Tibial artery (tissue), 4 donors: ENCODE results near the gene LRP1B.

ENCODE experiments used
- DNase-seq, 2 donors: peaks; one replicate each; pipeline ENCODE4 v3.0.0-alpha.2; 2019
- H3K27ac ChIP-seq, 2 donors: fragments of 200-600 bp; sonication (generic) in 1 of 2; 1 replicate in 1 of 2; 2 replicates in 1 of 2; pipeline ENCODE4 v1.5.1; 2018 to 2019; ENCODE audit warnings: mild to moderate bottlenecking in 1 of 2
- H3K27me3 ChIP-seq, 2 donors: fragments of 200-600 bp; sonication (generic) in 1 of 2; one replicate each; pipeline versions ENCODE4 v1.5.1 to v1.6.0; 2016 to 2019
- H3K36me3 ChIP-seq, 3 donors: fragments of 200-600 bp; sonication (generic) in 2 of 3; one replicate each; pipeline ENCODE4 v1.5.1; 2016 to 2019; ENCODE audit warnings: mild to moderate bottlenecking in 2 of 3
- H3K4me1 ChIP-seq, 4 donors: fragments of 200-600 bp; sonication (generic) in 2 of 4; 1 replicate in 3 of 4; 2 replicates in 1 of 4; pipeline ENCODE4 v1.5.1; 2016 to 2019
- H3K4me3 ChIP-seq, 2 donors: fragments of 200-600 bp; sonication (generic) in 1 of 2; 1 replicate in 1 of 2; 2 replicates in 1 of 2; pipeline ENCODE4 v1.5.1; 2018 to 2019; ENCODE audit warnings: mild to moderate bottlenecking in 2 of 2
- H3K9me3 ChIP-seq, 3 donors: fragments of 200-600 bp; sonication (generic) in 1 of 3; one replicate each; pipeline ENCODE4 v1.5.1; 2016 to 2019
- intact Hi-C: fragments of 100-400 bp; cut with DNase I; formaldehyde crosslinking; loops from one replicate; pipeline ENCODE4 v1.15.0; 2023; ENCODE audit warnings: low total_unique reads
- TF ChIP-seq, protein P1 (sequence below), 2 experiments: fragments of 200-600 bp in 1 of 2; fragments of 450-650 bp in 1 of 2; IDR thresholded peaks; one replicate each; pipeline ENCODE4 v1.5.1; 2017 to 2019; ENCODE audit warnings: antibody characterized with exemption in 2 of 2, mild to moderate bottlenecking in 1 of 2, moderate library complexity in 1 of 2

Gene LRP1B

GRCh38 chr2:140200764-140201163 is 1930.1 kb downstream of the LRP1B start:
- Histone ChIP-seq H3K36me3 (no peaks in the 10 kb centered on the region), H3K9me3 (no peaks in the 10 kb centered on the region), H3K4me3 (no peak overlapping the region), H3K27me3 (no peaks in the 10 kb centered on the region), H3K27ac (no peak overlapping the region), H3K4me1 (no peaks in the 10 kb centered on the region)
- TF ChIP-seq, protein P1, sequence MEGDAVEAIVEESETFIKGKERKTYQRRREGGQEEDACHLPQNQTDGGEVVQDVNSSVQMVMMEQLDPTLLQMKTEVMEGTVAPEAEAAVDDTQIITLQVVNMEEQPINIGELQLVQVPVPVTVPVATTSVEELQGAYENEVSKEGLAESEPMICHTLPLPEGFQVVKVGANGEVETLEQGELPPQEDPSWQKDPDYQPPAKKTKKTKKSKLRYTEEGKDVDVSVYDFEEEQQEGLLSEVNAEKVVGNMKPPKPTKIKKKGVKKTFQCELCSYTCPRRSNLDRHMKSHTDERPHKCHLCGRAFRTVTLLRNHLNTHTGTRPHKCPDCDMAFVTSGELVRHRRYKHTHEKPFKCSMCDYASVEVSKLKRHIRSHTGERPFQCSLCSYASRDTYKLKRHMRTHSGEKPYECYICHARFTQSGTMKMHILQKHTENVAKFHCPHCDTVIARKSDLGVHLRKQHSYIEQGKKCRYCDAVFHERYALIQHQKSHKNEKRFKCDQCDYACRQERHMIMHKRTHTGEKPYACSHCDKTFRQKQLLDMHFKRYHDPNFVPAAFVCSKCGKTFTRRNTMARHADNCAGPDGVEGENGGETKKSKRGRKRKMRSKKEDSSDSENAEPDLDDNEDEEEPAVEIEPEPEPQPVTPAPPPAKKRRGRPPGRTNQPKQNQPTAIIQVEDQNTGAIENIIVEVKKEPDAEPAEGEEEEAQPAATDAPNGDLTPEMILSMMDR (IDR thresholded peaks at IDR 0.05): no peak
- no peak for DNase-seq
- intact Hi-C loops: no loop called here

DNA sequence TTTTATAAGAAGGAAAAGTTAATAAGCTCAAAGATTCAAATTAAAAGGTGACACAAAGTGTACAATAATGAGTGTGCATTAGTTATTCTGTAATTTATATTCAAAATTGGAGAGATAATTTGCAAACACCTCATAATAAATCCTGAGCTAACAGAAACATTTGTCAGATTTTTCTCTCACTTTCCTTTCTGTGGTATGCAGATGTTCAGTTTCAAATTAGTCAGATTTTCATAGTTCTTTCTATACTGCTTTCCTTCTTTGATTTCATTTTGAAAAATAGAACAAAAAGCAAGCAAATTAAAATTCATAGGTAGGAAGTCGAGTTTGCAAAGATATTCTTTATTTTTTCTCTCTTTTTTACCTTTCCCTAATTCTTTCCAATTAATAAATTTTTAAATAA is 1930.5 kb downstream of the LRP1B start:
- no peak for DNase-seq
- H3K9me3 ChIP-seq: no peaks in the 10 kb centered on the region
- no peak overlapping the region for H3K27ac ChIP-seq
- H3K27me3 ChIP-seq: no peaks in the 10 kb centered on the region
- H3K36me3 ChIP-seq: no peaks in the 10 kb centered on the region
- H3K4me3 ChIP-seq: no peak overlapping the region
- intact Hi-C loops: no loop called here
- TF ChIP-seq, protein P1 (IDR thresholded peaks at IDR 0.05): no peak
- no peaks in the 10 kb centered on the region for H3K4me1 ChIP-seq

DNA sequence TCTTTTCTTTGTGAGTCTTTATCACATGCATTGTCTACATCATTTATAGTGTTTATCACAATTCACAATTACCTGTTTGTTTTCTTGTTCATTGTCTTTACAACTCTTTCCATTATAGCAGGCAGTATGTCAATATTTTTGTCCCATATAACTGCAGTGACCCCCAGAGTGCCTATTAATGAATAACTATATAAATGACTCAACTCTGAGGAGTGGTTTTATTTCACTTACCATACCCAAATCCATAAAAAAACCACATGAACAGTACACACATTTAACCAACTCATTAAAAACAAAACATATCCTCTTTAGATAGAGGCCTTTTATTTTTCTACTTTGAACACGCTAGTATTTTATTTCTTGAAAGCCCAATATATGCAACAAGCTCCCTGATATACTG is 1931.5 kb downstream of the LRP1B start:
- Histone ChIP-seq H3K27ac (no peak overlapping the region), H3K9me3 (no peaks in the 10 kb centered on the region), H3K36me3 (no peaks in the 10 kb centered on the region), H3K4me1 (no peaks in the 10 kb centered on the region), H3K27me3 (no peaks in the 10 kb centered on the region), H3K4me3 (no peak overlapping the region)
- DNase-seq: no peak
- TF ChIP-seq, protein P1 (IDR thresholded peaks at IDR 0.05): no peak
- intact Hi-C loops: no loop called here

DNA sequence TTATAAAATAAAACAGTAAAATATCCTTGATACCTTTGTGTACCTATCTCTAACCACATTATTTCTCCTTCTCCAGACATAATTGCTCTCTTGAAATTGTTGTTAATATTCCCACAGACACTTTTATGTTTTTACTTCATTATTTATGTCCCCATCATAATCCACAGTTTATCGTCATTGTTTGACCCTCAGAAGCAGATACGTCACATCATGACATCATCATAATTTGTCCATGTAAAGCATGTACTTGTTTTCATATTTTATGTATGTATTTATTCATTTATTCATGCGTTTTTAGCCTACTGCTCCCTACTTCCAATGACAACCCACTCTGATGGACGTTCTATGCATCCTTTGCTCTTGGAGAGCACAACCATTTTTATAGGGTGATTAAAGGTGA is 1943.7 kb downstream of the LRP1B start:
- no peak overlapping the region for H3K4me3 ChIP-seq
- no peaks in the 10 kb centered on the region for H3K36me3 ChIP-seq
- TF ChIP-seq, protein P1 (IDR thresholded peaks at IDR 0.05): no peak
- intact Hi-C loops: no loop called here
- H3K4me1 ChIP-seq: peaks cover 0 to 27% (median 6%) of the 10 kb centered on the region in 4 donors
- no peak for DNase-seq
- H3K27me3 ChIP-seq: no peaks in the 10 kb centered on the region
- H3K27ac ChIP-seq: no peak overlapping the region
- H3K9me3 ChIP-seq: no peaks in the 10 kb centered on the region

- Histone ChIP-seq H3K4me1 (peaks cover 0 to 20% (median 6%) of the 10 kb centered on the region in 4 donors), H3K27me3 (no peaks in the 10 kb centered on the region), H3K36me3 (no peaks in the 10 kb centered on the region), H3K4me3 (no peak overlapping the region), H3K27ac (no peak overlapping the region), H3K9me3 (no peaks in the 10 kb centered on the region)
- no peak for DNase-seq
- intact Hi-C loops: no loop called here
- TF ChIP-seq, protein P1 (IDR thresholded peaks at IDR 0.05): no peak
Measured at GRCh38 chr2:140186313-140186712, 1944.5 kb downstream of the LRP1B start.

GRCh38 chr2:140185076-140185475 is 1945.7 kb downstream of the LRP1B start:
- H3K36me3 ChIP-seq: no peaks in the 10 kb centered on the region
- no peaks in the 10 kb centered on the region for H3K27me3 ChIP-seq
- no peak overlapping the region for H3K27ac ChIP-seq
- TF ChIP-seq, protein P1 (IDR thresholded peaks at IDR 0.05): no peak
- H3K9me3 ChIP-seq: no peaks in the 10 kb centered on the region
- H3K4me3 ChIP-seq: no peak overlapping the region
- intact Hi-C loops: no loop called here
- DNase-seq: no peak
- H3K4me1 ChIP-seq: peaks cover 0 to 20% (median 6%) of the 10 kb centered on the region in 4 donors
